Posterior vena cava (tissue), 2 donors: Measurements from ENCODE around the gene CCDC138. TPM values are rescaled to one million over a fixed set of nuclear protein-coding genes. Genes with fewer than 3 reads are reported as not detected.
"Not testable (repeated sequence)": the region's sequence is repeated elsewhere in the genome, so short reads cannot be mapped to it uniquely, and the experiment has no call there.

Source experiments
- DNase-seq: peaks from one replicate; pipeline ENCODE4 v3.0.0-alpha.2; 2020; ENCODE audit warnings: low spot score
- intact Hi-C, 2 donors: fragments of 100-400 bp; cut with DNase I; formaldehyde crosslinking; loops; one replicate each; pipeline versions ENCODE4 v1.14.1 to v1.14.2; 2022 to 2023
- long read RNA-seq, 2 donors: library from polyadenylated mRNA; unstranded; transcript quantifications; one replicate each; pipeline ENCODE4 v2.0.0, GENCODE V29; 2020 to 2021
- total RNA-seq, 2 donors: library from RNA; stranded (reverse); fragmentation: NEBNext Ultra II Directional; extraction: Animal tissue kit (Norgen Biotek cat#: 25700); gene quantifications; one replicate each; pipeline ENCODE4 v1.2.1, GENCODE V29; 2021
- donor health status: DM: yes; HTN: yes; CAD: no.
- donor health status: DM: yes; HTN: yes; CAD: no.

CCDC138 gene, protein sequence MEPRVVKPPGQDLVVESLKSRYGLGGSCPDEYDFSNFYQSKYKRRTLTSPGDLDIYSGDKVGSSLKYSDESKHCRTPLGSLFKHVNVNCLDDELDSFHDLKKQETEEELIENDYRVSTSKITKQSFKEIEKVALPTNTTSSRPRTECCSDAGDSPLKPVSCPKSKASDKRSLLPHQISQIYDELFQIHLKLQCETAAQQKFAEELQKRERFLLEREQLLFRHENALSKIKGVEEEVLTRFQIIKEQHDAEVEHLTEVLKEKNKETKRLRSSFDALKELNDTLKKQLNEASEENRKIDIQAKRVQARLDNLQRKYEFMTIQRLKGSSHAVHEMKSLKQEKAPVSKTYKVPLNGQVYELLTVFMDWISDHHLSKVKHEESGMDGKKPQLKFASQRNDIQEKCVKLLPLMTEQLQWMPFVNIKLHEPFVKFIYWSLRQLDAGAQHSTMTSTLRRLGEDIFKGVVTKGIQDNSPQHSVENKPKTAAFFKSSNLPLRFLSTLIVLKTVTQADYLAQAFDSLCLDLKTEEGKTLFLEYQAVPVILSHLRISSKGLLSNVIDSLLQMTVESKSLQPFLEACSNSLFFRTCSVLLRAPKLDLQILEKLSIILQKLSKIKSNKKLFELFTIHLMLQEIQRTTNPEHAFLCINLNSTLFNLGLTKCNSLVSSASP
- 1 to 10 TPM; 2.3 to 2.8 TPM for total RNA-seq
- long read RNA-seq, donor 1, partial matches to known transcripts = 0 of 1 reads
- long read RNA-seq, donor 1, other reads (novel, unspliced or antisense) = 1 of 1 reads
- long read RNA-seq, donor 2 = 0 reads

DNA sequence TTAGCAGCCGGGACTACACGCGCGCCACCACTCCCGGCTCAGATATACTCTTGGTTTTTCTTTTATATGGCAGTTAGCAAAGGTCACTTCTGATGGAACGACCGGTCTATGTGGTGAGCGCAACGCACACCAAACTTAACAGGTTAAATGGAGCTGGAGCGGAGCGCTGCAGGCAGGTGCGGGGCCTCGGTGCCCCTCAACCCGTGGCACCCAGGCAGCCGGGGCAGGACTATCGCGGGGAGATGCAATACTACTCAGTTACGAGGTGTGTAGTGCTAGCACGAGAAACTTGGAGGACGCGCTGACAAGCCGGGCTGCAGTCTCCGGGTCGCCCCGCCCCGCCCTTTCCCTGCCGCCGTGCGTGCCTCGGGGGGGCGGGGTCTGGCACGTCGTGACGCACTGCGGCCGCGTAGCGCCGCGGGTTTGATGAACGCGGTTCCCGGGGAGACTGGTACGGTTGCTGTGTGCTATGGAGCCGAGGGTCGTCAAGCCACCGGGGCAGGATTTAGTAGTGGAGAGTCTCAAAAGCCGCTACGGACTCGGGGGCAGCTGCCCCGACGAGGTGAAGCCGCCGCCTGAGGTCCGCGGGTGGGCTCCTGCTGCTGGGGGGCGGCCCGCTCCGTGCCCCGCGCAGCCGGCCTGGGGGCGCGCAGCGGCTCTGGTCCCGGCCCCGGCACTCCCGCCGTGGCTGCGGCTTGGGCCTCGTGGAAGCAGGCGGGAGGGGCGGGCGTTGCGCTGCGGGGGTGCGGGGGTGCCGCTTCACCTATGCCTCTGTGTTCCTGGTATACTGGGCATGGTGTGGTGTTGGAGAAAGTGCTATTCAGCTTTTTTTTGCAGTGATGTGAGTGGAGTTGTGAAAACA is at the start of gene CCDC138:
Gene CCDC138 (plus strand): TSS at position 418 of the 862 bp plus-strand sequence. CDS start 52 bp downstream, at position 470.
- DNase-seq = peak; percentile 96
- intact Hi-C loops = no loop called here

DNA sequence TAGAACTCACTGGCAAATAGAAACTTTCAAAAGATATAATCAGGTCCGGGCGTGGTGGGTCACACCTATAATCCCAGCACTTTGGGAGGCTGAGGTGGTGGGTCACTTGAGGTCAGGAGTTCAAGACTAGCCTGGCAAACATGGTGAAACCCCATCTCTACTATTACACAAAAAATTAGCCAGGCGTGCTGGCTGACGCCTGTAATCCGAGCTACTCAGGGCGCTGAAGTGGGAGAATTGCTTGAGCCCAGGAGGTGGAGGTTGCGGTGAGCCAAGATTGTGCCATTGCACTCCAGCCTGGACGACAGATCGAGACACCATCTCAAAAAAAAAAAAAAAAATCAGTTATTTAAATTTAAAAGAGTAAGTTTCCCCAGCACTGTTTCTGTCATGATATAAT is 28.6 kb upstream of the CCDC138 start:
- DNase-seq, intact Hi-C loops: not testable (repeated sequence)

DNA sequence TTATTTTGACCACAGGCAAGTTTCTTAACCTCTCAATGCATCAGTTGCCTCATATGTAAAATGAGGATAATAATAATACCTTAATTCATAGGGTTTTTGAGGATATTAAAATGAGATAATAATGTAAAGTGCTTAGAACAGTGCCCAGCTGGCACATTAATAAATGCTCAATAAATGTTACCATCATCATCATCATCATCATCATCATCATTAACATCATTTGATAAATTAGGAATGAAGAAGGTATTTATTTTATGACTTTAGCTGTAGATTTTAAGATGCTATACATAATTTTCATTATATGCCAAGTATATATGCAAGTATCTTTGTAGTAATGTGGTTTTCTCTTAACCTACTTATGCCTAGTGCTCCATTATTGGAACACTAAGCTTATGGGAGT is 24.0 kb upstream of the CCDC138 start:
- DNase-seq, intact Hi-C loops: not testable (repeated sequence)

DNA sequence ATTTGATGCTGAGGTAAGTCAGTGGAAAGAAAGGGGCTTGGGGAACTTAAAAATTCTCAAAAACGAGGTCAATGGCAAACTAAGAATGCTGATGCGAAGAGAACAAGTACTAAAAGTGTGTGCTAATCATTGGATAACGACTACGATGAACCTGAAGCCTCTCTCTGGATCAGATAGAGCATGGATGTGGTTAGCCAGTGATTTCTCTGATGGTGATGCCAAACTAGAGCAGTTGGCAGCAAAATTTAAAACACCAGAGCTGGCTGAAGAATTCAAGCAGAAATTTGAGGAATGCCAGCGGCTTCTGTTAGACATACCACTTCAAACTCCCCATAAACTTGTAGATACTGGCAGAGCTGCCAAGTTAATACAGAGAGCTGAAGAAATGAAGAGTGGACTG is 19.9 kb upstream of the CCDC138 start:
- intact Hi-C loops = not testable (repeated sequence)

DNA sequence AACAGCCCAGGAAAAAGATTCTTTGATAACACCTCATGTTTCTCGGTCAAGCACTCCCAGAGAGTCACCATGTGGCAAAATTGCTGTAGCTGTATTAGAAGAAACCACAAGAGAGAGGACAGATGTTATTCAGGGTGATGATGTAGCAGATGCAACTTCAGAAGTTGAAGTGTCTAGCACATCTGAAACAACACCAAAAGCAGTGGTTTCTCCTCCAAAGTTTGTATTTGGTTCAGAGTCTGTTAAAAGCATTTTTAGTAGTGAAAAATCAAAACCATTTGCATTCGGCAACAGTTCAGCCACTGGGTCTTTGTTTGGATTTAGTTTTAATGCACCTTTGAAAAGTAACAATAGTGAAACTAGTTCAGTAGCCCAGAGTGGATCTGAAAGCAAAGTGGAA is 18.7 kb upstream of the CCDC138 start:
- intact Hi-C loops, DNase-seq: not testable (repeated sequence)

More for the DNA sequence above, 19.9 kb upstream of the CCDC138 start:
- not testable (repeated sequence) for DNase-seq

DNA sequence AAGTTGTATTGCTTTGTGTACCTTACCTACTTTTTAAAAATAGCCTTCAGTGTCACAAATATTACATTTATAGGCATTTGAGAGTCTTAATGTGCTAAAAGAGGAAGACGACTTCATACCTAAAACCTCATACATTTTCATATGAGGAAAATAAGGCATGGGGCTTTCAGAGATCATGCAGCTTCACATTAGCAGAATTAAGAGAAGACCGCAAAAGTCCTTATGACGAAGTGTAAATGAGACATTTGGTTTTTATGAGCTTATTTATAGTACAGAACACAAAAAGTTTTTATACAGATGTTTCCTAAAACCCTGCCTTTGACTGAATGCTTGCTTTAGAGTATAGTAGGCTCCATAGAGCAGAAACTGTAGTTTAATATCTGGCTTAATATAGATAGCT is 10.1 kb upstream of the CCDC138 start:
- intact Hi-C loops = no loop called here
- DNase-seq = no peak

DNA sequence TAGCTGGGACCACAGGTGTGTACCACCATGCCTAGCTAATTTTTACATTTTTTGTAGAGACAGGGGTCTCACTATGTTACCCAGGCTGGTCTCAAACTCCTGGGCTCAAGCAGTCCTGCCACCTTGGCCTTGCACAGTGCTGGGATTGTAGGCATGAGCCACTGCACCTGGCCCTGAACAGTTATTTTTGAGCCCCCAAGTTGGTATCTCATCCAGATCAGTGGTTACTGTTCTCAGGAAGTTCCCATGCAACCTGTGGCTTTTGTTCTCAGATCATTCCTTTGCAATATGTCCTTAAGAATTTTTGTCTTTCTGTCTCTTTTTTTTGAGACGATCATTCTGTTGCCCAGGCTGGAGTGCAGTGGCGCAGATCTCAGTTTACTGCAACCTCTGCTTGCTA is 7.7 kb upstream of the CCDC138 start:
- no peak for DNase-seq
- intact Hi-C loops = no loop called here

DNA sequence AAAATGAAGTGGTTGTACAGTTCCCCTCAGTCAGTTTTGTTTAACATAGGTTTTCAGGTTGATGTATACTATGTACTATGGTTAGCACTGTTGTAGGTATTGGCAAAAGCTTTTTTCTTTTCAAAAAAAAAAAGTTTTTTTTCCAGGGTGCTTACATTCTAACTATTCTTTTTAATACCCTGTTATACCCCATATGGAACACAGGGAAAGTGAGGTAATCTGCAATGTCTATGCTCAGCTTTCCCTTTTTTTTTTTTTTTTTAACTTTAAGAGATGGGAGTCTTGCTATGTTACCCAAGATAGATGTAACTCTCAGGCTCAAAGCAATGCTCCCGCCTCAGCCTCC is 590 bp upstream of the CCDC138 start:
- intact Hi-C loops = no loop called here
- no peak for DNase-seq

DNA sequence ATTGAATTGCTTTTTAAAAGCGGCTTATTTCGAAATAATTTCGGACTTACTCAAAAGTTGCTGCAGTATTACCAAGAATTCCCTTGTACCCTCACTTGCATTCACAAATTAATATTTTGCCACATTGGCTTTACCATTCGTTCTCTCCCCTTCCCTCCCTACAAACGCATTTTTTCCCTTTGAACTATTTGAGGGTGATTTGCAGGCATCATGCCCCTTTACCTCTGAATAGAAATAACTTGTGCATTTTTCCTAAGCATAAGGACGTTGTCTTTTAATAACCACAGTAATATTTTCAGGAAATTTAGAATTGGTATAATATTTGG is 608 bp downstream of the CCDC138 start:
- intact Hi-C loops = no loop called here
- no peak for DNase-seq

DNA sequence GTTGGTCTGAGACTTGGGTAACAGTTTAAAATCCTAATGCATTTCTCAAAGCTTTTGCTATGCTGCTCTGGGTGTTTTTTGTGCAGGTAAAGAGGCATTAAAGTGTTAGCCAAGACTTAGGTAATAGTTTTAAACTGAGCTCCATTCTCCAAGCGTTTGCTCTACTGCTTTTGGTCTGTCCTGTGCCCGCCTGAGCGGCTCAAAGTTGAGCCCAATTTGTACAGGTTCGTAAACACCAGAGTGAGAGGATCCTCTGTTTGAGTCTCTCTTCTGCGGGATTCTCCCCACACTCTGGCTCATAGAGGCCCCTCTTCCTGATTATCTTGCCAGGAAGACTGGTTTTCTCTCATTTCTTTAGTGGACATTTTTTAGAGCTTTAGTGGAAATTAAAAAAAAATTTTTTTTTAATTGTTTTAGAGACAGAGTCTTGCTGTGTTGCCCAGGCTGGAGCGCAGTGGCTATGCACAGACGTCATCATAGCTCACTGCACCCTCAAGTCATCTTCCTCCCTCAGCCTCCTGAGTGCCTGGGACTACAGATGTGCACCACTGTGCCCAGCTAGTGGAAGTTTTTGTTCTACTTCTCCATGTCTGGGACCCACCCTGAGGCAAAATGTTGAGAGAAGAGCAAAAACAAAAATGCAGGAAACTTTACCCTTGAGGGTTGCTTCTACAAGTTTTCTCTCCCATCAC is 16.6 kb downstream of the CCDC138 start:
- intact Hi-C loops = no loop called here

DNA sequence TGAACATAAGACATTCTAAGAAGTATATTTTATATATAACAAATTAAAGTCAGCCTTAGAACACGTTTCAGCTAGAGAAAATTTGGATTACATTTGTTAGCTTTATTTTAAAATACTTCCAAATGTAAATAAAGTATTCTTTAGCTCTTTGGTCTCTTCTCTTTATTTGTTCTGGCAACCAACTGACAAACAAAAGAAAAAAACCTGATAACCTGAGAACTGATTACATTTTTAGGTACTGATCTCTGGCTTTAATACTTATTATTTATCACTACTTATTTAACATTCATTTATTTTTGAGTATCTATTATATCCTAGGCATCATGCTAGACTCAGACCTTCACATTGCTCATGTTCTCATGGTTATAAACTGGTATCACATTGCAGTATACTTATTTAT is 18.5 kb downstream of the CCDC138 start:
- DNase-seq = no peak
- intact Hi-C loops = no loop called here

More for the DNA sequence above, 16.6 kb downstream of the CCDC138 start:
- DNase-seq = no peak

DNA sequence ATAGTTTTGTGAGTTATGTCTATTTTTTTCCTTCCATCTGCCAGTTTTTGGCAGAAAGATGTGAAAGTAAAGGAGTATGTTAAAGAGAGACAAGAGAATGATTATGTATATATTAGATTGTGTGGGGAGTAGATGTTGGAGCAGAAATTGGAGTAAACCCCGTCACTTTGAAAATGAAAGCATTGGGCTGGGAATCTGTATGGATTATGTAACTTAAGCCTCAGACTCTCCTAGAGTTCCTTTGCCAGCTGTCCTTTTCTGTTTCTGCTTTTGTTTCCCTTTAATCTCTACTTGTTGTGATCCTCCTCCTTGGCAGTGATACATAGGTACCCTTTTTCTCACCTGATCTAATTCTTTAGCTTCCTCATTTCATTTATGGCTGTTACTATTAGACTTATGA is 19.2 kb downstream of the CCDC138 start:
- intact Hi-C loops = no loop called here
- no peak for DNase-seq

DNA sequence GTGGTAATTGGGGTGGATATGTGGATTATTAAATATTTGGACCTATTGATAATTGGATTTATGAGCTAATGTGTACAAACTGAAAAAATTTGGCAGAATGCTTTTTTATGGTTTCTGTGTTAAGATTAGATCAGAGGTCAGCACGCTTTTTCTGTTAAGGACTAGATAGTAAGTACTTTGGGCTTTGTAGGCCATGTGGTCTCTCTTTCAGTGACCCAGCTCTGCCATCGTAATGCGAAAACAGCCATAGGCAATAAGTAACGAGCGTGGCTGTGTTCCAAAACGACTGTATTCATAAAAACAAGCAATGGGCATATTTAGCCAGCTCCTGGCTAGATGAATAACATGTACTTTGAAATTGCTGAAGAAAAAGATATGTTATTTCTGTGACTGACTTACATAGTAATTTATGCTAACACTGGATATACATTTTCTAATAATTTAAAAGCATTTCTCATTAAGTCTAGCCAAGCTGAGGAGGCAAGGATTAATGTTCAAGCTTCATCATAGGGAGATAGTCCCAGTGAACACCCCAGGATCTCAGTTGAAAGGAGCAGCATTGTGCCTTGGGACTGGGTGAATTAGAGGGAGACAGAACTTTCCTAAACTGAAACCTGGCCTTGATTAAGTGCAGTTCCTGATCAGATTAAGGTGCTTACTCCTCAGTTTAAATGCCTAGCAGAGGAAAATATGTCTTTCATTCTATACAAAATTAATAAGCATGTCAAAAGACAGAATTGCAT is 20.0 kb downstream of the CCDC138 start:
- intact Hi-C loops = no loop called here
- DNase-seq = no peak

DNA sequence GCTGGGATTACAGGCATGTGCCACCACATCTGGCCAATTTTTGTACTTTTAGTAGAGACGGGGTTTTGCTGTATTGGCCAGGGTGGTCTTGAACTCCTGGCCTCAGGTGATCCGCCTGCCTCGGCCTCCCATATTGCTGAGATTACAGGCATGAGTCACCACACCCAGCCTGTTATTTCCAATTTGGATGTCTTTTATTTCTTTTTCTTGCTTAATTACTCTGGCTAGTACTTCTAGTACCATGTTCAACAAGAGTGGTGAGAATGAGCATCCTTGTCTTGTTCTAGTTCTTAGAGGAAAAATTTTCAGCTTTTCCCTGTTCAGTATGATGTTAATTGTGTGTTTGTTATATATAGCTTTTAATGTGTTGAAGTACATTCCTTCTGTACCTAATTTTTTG is 23.4 kb downstream of the CCDC138 start:
- DNase-seq = no peak
- intact Hi-C loops = no loop called here

DNA sequence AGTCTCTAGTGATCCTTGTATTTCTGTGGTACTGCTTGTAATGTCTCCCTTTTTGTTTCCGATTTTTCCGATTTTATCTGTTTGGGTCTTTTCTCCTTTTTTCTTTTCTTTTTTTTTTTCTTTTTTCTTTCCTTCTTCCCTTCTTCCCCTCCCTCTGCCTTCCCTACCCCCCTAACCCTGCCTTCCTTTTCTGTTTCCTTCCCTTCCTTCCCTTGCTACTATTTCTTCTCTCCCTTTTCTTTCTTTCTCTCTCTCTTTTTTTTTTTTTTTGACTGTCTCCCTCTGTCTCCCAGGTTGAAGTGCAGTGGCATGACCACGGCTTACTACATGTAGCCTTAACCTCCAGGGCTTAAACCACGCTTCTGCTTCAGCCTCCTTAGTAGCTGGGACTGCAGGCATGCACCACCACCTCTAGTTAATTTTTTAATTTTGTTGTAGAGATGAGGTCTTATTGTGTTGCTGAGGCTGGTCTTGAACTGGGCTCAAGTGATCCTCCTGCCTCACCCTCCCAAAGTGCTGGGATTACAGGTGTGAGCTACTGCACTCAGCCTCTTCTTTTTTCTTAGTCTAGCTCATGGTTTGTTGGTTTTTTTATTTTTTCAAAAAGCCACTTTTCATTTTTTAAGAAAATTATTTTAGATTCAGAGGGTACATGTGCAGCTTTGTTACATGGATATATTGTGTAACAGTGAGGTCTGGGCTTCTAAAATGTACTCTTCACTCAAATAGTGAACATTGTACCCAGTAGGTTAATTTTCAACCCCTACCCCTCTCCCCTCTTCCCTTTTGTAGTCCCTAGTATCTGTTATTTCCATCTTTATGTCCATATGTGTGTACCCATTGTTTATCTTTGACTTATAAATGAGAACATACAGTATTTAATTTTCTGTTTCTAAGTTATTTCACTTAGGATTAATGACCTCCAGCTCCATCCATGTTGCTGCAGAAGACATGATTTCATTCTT is 24.7 kb downstream of the CCDC138 start:
- intact Hi-C loops = no loop called here
- DNase-seq = no peak

DNA sequence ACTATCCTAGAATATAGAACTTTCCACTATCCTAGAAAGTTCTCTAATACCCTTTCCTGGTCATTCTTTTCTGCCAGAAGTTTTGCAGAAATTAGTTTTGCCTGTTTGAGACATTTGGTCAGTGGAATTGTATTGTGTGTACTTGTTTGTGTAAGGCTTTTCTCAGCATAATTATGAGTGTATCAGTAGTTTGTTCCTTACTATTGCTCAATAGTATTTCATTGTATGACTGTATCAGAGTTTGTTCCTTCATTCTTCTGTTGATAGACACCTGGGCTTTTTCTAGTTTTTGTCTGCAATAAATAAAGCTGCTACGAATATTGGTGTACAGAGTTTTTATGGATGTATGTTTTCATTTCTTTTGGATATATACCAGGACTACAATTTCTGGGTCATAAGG is 27.2 kb downstream of the CCDC138 start:
- no peak for DNase-seq
- intact Hi-C loops = no loop called here

DNA sequence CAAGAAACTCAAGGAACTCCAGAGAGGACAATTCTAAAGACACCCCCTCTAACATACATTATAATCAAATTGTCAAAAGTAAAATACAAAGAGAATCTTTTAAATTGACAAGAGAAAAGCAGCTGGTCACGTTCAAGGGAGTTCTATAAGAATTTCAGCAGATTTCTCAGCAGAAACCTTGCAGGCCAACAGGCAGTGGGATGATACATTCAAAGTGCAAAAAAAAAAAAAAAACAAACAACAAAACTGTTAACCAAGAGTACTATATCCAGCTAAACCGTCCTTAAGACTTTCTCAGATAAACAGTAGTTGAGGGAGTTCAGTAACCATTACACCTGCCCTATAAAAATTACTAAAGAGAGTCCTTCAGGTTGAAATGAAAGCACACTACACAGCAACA is 33.9 kb downstream of the CCDC138 start:
- no peak for DNase-seq
- intact Hi-C loops = no loop called here

DNA sequence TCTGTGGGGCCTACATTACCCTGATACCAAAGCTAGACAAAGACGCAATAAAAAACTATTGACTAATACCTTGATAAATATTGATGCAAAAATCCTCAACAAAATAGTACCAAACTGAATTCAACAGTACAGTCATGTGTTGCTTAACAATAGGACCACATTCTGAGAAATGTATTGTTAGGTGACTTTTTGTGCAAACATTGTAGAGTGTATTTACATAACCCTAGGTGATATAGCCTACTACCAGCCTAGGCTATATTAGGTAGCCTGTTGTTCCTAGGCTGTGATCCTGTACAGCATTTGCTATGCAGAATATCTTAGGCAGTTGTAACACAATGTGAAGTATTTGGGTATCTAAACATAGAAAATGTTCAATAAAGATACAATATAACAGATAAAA is 36.7 kb downstream of the CCDC138 start:
- intact Hi-C loops = no loop called here
- DNase-seq = no peak
